ENCODE data around the gene PHF11. TPM values are rescaled to one million over a fixed set of nuclear protein-coding genes. Genes with fewer than 3 reads are reported as not detected.
A peak's percentile ranks its signal among the peaks of the same experiment; 100 is the strongest.

PHF11 gene
- polyA plus RNA-seq, 3 donors, result 63.4 to 68.8 (median 68.4) TPM

DNA sequence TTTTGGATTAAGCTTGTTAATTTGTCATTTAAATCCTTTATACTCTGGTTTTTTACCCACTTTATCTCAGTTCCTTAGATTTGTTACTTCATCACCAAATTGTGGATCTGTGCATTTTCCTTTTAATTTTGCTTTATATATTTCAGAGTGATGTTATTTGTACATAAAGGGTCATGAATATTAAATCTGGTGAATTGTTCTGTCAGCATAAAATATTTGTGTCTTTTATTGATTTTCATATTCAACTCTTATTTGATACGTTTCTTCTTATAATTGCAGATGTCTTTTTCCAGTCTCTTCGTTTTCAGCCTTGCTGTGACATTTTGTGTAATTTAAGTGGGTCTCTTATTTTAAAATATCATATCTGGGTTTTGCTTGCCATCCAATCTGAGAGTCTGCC is 47.0 kb upstream of the PHF11 start:
- peaks cover 20 to 37% of the 10 kb centered on the region in 2 donors for H3K4me1 ChIP-seq (ENCODE audit: control insufficient read depth in 1 of 2, insufficient read depth in 2 of 2, low read length in 2 of 2)
- H3K4me1 Mint-ChIP-seq, result peaks cover 38% of the 10 kb centered on the region

DNA sequence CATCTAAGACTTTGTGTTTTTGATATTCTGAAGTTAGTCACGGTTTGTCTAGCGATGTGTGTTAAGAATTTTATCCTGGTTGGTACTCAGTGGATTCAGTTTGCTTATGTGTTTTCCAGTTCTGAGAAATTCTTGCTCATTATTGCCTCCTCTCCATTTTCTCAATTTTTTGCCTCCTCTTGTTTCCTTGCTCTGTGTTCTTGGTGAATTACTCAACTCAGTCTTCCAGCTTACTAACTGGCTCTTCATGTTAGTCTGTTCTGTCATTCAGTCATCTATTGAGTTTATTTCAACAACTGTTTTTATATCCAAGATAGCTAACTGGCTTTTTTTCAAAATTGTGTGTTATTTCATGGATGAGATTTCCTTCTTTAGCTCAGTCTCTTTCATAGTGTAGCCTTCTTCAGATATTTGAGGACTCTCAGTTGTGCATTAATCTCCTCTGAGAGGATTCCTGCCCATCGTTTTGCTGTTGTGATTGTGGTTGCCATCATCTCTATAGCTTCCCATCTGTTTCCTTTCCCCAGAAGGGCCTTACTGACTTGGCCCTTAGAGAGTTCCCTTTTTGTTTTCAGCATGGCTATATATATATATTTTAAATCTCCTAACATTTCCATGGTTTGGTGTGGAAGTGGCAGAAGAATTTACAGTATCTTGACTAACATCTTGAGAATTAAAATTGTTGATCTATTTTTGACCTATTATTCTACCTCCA is 45.5 kb upstream of the PHF11 start:
- peaks cover 34% of the 10 kb centered on the region for H3K4me1 Mint-ChIP-seq
- Histone ChIP-seq H3K79me2 (ENCODE audit: insufficient read depth, low read length) (peaks cover 56% of the 10 kb centered on the region), H3K9ac (ENCODE audit: insufficient read depth, low read length, poor library complexity, severe bottlenecking) (no peak overlapping the region), H3K4me3 (replicated peaks in 1 of 3; ENCODE audit: low read depth in 2 of 3, low read length in 3 of 3) (no peak overlapping the region), H3K4me2 (replicated peaks; ENCODE audit: extremely low read depth, low read length, poor library complexity, severe bottlenecking) (no peak overlapping the region), H2AFZ (ENCODE audit: insufficient read depth, low read depth, low read length, poor library complexity, severe bottlenecking) (no peak overlapping the region), H3K36me3 (replicated peaks in 1 of 2; ENCODE audit: control insufficient read depth in 1 of 2, insufficient read depth in 2 of 2, low read length in 2 of 2) (peaks cover 4 to 13% of the 10 kb centered on the region in 2 donors), H3K27ac (ENCODE audit: low read depth in 1 of 2, low read length in 2 of 2) (no peak overlapping the region), H3K9me3 (replicated peaks in 1 of 2; ENCODE audit: control insufficient read depth in 1 of 2, insufficient read depth in 1 of 2, low read length in 2 of 2) (no peaks in the 10 kb centered on the region), H3K4me1 (ENCODE audit: control insufficient read depth in 1 of 2, insufficient read depth in 2 of 2, low read length in 2 of 2) (peaks cover 12 to 26% of the 10 kb centered on the region in 2 donors), H3K27me3 (ENCODE audit: control insufficient read depth in 2 of 2, insufficient read depth in 2 of 2, low read length in 2 of 2) (no peaks in the 10 kb centered on the region), H4K20me1 (ENCODE audit: insufficient read depth, low read length) (no peaks in the 10 kb centered on the region)
- peaks cover 20 to 26% of the 10 kb centered on the region in 2 donors for H3K36me3 Mint-ChIP-seq
- no peaks in the 10 kb centered on the region for H3K9me3 Mint-ChIP-seq
- H3K27me3 Mint-ChIP-seq (ENCODE audit: low read depth in 3 of 3), result no peaks in the 10 kb centered on the region
- H3K4me3 Mint-ChIP-seq, result no peak overlapping the region
- no CpG with 5 or more reads among the region's 3 CpGs for WGBS (ENCODE audit: insufficient coverage)
- H3K27ac Mint-ChIP-seq, result peak overlapping the region in 4 of 7 donors; percentile 9 to 87 (median 38)
- no peak for DNase-seq
- TF ChIP-seq, protein P1, sequence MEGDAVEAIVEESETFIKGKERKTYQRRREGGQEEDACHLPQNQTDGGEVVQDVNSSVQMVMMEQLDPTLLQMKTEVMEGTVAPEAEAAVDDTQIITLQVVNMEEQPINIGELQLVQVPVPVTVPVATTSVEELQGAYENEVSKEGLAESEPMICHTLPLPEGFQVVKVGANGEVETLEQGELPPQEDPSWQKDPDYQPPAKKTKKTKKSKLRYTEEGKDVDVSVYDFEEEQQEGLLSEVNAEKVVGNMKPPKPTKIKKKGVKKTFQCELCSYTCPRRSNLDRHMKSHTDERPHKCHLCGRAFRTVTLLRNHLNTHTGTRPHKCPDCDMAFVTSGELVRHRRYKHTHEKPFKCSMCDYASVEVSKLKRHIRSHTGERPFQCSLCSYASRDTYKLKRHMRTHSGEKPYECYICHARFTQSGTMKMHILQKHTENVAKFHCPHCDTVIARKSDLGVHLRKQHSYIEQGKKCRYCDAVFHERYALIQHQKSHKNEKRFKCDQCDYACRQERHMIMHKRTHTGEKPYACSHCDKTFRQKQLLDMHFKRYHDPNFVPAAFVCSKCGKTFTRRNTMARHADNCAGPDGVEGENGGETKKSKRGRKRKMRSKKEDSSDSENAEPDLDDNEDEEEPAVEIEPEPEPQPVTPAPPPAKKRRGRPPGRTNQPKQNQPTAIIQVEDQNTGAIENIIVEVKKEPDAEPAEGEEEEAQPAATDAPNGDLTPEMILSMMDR (IDR thresholded peaks at IDR 0.05), result no peak
- intact Hi-C loops (cut with micrococcal nuclease), result no loop called here

More for the DNA sequence above, 47.0 kb upstream of the PHF11 start:
- H2AFZ ChIP-seq (ENCODE audit: insufficient read depth, low read depth, low read length, poor library complexity, severe bottlenecking), result no peak overlapping the region
- no CpG with 5 or more reads among the region's 2 CpGs for WGBS (ENCODE audit: insufficient coverage)
- Mint-ChIP-seq H3K4me3 (no peak overlapping the region), H3K36me3 (peaks cover 18 to 20% of the 10 kb centered on the region in 2 donors), H3K9me3 (peaks cover 0 to 1% (median 0%) of the 10 kb centered on the region in 7 donors), H3K27ac (no peak overlapping the region), H3K27me3 (ENCODE audit: low read depth in 3 of 3) (peaks cover 0 to 1% (median 0%) of the 10 kb centered on the region in 3 donors)
- intact Hi-C loops (cut with micrococcal nuclease), result loop anchor here in 1 of 2 donors (5.0 to 10.0 kb wide), 3 partner anchors 49 to 1444 kb away; partner anchors contain the start of genes CDADC1, PHF11 and SUCLA2
- H3K4me3 ChIP-seq (replicated peaks in 1 of 3; ENCODE audit: low read depth in 2 of 3, low read length in 3 of 3), result no peak overlapping the region
- TF ChIP-seq, protein P1 (IDR thresholded peaks at IDR 0.05), result no peak
- peaks cover 4 to 13% of the 10 kb centered on the region in 2 donors for H3K36me3 ChIP-seq (replicated peaks in 1 of 2; ENCODE audit: control insufficient read depth in 1 of 2, insufficient read depth in 2 of 2, low read length in 2 of 2)
- H3K9me3 ChIP-seq (replicated peaks in 1 of 2; ENCODE audit: control insufficient read depth in 1 of 2, insufficient read depth in 1 of 2, low read length in 2 of 2), result no peaks in the 10 kb centered on the region
- no peaks in the 10 kb centered on the region for H3K27me3 ChIP-seq (ENCODE audit: control insufficient read depth in 2 of 2, insufficient read depth in 2 of 2, low read length in 2 of 2)
- DNase-seq, result no peak
- H3K27ac ChIP-seq (ENCODE audit: low read depth in 1 of 2, low read length in 2 of 2), result no peak overlapping the region
- no peak overlapping the region for H3K9ac ChIP-seq (ENCODE audit: insufficient read depth, low read length, poor library complexity, severe bottlenecking)
- H3K4me2 ChIP-seq (replicated peaks; ENCODE audit: extremely low read depth, low read length, poor library complexity, severe bottlenecking), result no peak overlapping the region
- peaks cover 56% of the 10 kb centered on the region for H3K79me2 ChIP-seq (ENCODE audit: insufficient read depth, low read length)
- H4K20me1 ChIP-seq (ENCODE audit: insufficient read depth, low read length), result no peaks in the 10 kb centered on the region

Data from CD14-positive monocyte (primary cell).